COLO829 (cell line): ENCODE data around the gene SH3BP2.

Experiments
- DNase-seq: peaks from one replicate; pipeline ENCODE4 v3.0.0; 2012; ENCODE audit warnings: low spot score

SH3BP2 gene

GRCh38 chr4:2792711-2793585, at the start of gene SH3BP2:
Gene SH3BP2 (plus strand): TSS chr4:2793085. CDS start chr4:2820618, 27,533 bp downstream.
- peak; percentile 26 for DNase-seq

- DNase-seq = no peak
These were observed 49.1 kb upstream of the SH3BP2 start for GRCh38 chr4:2743518-2744445.

- no peak for DNase-seq
These were observed 48.2 kb upstream of the SH3BP2 start for GRCh38 chr4:2744576-2745270.

GRCh38 chr4:2745516-2745915, 47.4 kb upstream of the SH3BP2 start:
- DNase-seq = no peak

- DNase-seq = peak; percentile 4
These were observed 46.7 kb upstream of the SH3BP2 start for GRCh38 chr4:2745981-2746806.

- no peak for DNase-seq
These were observed 45.8 kb upstream of the SH3BP2 start for GRCh38 chr4:2746891-2747695.

- DNase-seq = no peak
These were observed 41.9 kb upstream of the SH3BP2 start for GRCh38 chr4:2750719-2751605.

- DNase-seq = no peak
These were observed 39.4 kb upstream of the SH3BP2 start for GRCh38 chr4:2753436-2753835.

GRCh38 chr4:2754848-2755819, 37.8 kb upstream of the SH3BP2 start:
- no peak for DNase-seq

- DNase-seq = peak; percentile 79
These were observed 36.8 kb upstream of the SH3BP2 start, which contains the start of gene TNIP2 for GRCh38 chr4:2755821-2756690. Gene TNIP2 (minus strand): TSS chr4:2756336. CDS start chr4:2756289, 47 bp downstream.

- DNase-seq = no peak
These were observed 36.1 kb upstream of the SH3BP2 start for GRCh38 chr4:2756691-2757350.

GRCh38 chr4:2757426-2757825, 35.5 kb upstream of the SH3BP2 start:
- DNase-seq = no peak

- no peak for DNase-seq
These were observed 31.6 kb upstream of the SH3BP2 start for GRCh38 chr4:2761035-2761923.

- no peak for DNase-seq
These were observed 30.8 kb upstream of the SH3BP2 start for GRCh38 chr4:2762048-2762447.
